ENCODE measurements around the gene SUPT6H. TPM values are rescaled to one million over a fixed set of nuclear protein-coding genes. Genes with fewer than 3 reads are reported as not detected.
A peak's percentile ranks its signal among the peaks of the same experiment; 100 is the strongest.

The SUPT6H gene
- total and polyA plus RNA-seq, 9 of the 15 experiments (the other 6 are each of a cell fraction or from before 2014, with no cell fraction given): 1.7 to 77.7 (median 49.2) TPM

- no peak for TF ChIP-seq SMARCC2 (IDR thresholded peaks at IDR 0.05; ENCODE audit: low read depth)
- 0 out of 2 replicates have a peak, but pooled peaks have one; percentile 21 for TF ChIP-seq DPF2 (IDR thresholded peaks at IDR 0.05)
- no peak for TF ChIP-seq FOXK2 (conservative IDR thresholded peaks at IDR 0.05 in 1 of 2, IDR thresholded peaks at IDR 0.05 in 1 of 2; ENCODE audit: low read depth in 2 of 2)
- 0 out of 2 replicates have a peak, but pooled peaks have one; percentile 45 for TF ChIP-seq MIER1 (IDR thresholded peaks at IDR 0.05; ENCODE audit: low read depth)
- no peak for TF ChIP-seq BRF1 (IDR thresholded peaks at IDR 0.05; ENCODE audit: borderline replicate concordance, extremely low read depth, insufficient read length)
- TF ChIP-seq ZNF280B (CRISPR knock-in tag; IDR thresholded peaks at IDR 0.05): no peak
- peak; percentile 73; the same call in 1 of the 2 replicates for TF ChIP-seq PHTF2 (CRISPR knock-in tag; IDR thresholded peaks at IDR 0.05)
- TF ChIP-seq ZBTB49 (CRISPR knock-in tag; IDR thresholded peaks at IDR 0.05; ENCODE audit: borderline replicate concordance): no peak
- no peak for TF ChIP-seq PTRF (tag; IDR thresholded peaks at IDR 0.05)
- TF ChIP-seq PYGO2 (tag; IDR thresholded peaks at IDR 0.05): no peak
- TF ChIP-seq ZNF77 (CRISPR knock-in tag; IDR thresholded peaks at IDR 0.05): no peak; the same call in 1 of the 2 replicates
- TF ChIP-seq RFX7 (CRISPR knock-in tag; IDR thresholded peaks at IDR 0.05): peak; percentile 56
- peak; percentile 73 for TF ChIP-seq PATZ1 (CRISPR knock-in tag; IDR thresholded peaks at IDR 0.05; ENCODE audit: borderline replicate concordance)
- no peak for TF ChIP-seq GTF2E2 (tag; IDR thresholded peaks at IDR 0.05)
- no peak for TF ChIP-seq TRIM25 (IDR thresholded peaks at IDR 0.05; ENCODE audit: borderline replicate concordance)
- TF ChIP-seq ZHX1 (conservative IDR thresholded peaks at IDR 0.05; ENCODE audit: low read length): no peak
- peak; percentile 93 for TF ChIP-seq POLR2A (conservative IDR thresholded peaks at IDR 0.05)
- TF ChIP-seq ESRRA (IDR thresholded peaks at IDR 0.05; ENCODE audit: borderline replicate concordance, low read depth): no peak
- no peak for TF ChIP-seq CBFA2T3 (IDR thresholded peaks at IDR 0.05)
Measured at GRCh38 chr17:28725166-28725659, 63.2 kb downstream of the SUPT6H start (continued).

All from K562 (cell line).